Vagina (tissue), 2 donors: ENCODE measurements around the gene RSPH9.

Source experiments
- CTCF ChIP-seq, 3 experiments: fragments of 450-650 bp in 2 of 3; fragments of 200-600 bp in 1 of 3; sonication (generic) in 1 of 3; IDR thresholded peaks; one replicate each; pipeline ENCODE4 v1.5.1; 2017 to 2019; ENCODE audit warnings: antibody characterized with exemption in 3 of 3, mild to moderate bottlenecking in 2 of 3, moderate library complexity in 2 of 3
- POLR2A ChIP-seq, 2 donors: fragments of 450-650 bp; IDR thresholded peaks; one replicate each; pipeline ENCODE4 v1.6.1; 2017; ENCODE audit warnings: antibody characterized with exemption in 2 of 2, mild to moderate bottlenecking in 2 of 2, moderate library complexity in 2 of 2

GRCh38 chr6:43621078-43621835 lies 23.6 kb upstream of the RSPH9 start:
- no peak for TF ChIP-seq CTCF (IDR thresholded peaks at IDR 0.05)
- no peak for TF ChIP-seq POLR2A (IDR thresholded peaks at IDR 0.05)
